SK-N-SH (cell line): ENCODE data around the gene POGK. TPM values are rescaled to one million over a fixed set of nuclear protein-coding genes. Genes with fewer than 3 reads are reported as not detected.
A peak's percentile ranks its signal among the peaks of the same experiment; 100 is the strongest.

Experiments
- CHD2 ChIP-seq: fragments of 150-350 bp; IDR thresholded peaks from 2 replicates; pipeline ENCODE4 v1.6.1; 2018; ENCODE audit warnings: low read length; ENCODE audit not compliant: partially characterized antibody
- ELF1 ChIP-seq: IDR thresholded peaks from 2 replicates; pipeline ENCODE4 v1.4.0; 2012
- EP300 ChIP-seq, 2 experiments: IDR thresholded peaks; 2 replicates each; pipeline versions ENCODE4 v1.4.0 to v1.6.1; 2012; ENCODE audit warnings: borderline replicate concordance in 1 of 2, low read depth in 1 of 2, low read length in 1 of 2
- EZH2phosphoT487 ChIP-seq: fragments of 200-600 bp; sonication (generic); IDR thresholded peaks from 2 replicates; pipeline ENCODE4 v1.6.1; 2017; ENCODE audit warnings: low read depth, mixed run types, mild to moderate bottlenecking, antibody characterized with exemption, moderate library complexity, borderline replicate concordance
- FOXJ3 ChIP-seq: sonication (generic); formaldehyde crosslinking; IDR thresholded peaks from 2 replicates; pipeline ENCODE4 v1.5.1; 2020; ENCODE audit warnings: mild to moderate bottlenecking, missing genetic modification reagents
- FOXM1 ChIP-seq: IDR thresholded peaks from 2 replicates; pipeline ENCODE4 v1.4.0; 2012; ENCODE audit warnings: low read depth, mild to moderate bottlenecking
- GATA2 ChIP-seq: sonication (generic); formaldehyde crosslinking; IDR thresholded peaks from 2 replicates; pipeline ENCODE4 v1.5.0; 2020; ENCODE audit warnings: mild to moderate bottlenecking, missing genetic modification reagents
- MXI1 ChIP-seq: IDR thresholded peaks from 2 replicates; pipeline ENCODE4 v1.6.1; 2012; ENCODE audit warnings: mild to moderate bottlenecking, low read depth, low read length, improper control_type of control experiment
- NFIC ChIP-seq: IDR thresholded peaks from 2 replicates; pipeline ENCODE4 v1.4.0; 2012; ENCODE audit warnings: borderline replicate concordance
- POLR2AphosphoS5 ChIP-seq: IDR thresholded peaks from 2 replicates; pipeline ENCODE4 v1.6.1; 2012; ENCODE audit warnings: low read depth, low read length
- RCOR1 ChIP-seq: fragments of 150-350 bp; IDR thresholded peaks from 2 replicates; pipeline ENCODE4 v1.6.1; 2017; ENCODE audit warnings: antibody characterized with exemption, low read length
- RXRA ChIP-seq: IDR thresholded peaks from 2 replicates; pipeline ENCODE4 v1.4.0; 2012; ENCODE audit warnings: low read depth, mild to moderate bottlenecking, borderline replicate concordance
- SIN3A ChIP-seq: IDR thresholded peaks from 2 replicates; pipeline ENCODE4 v1.6.1; 2012; ENCODE audit warnings: low read depth, mild to moderate bottlenecking, low read length, moderate library complexity, borderline replicate concordance
- YY1 ChIP-seq: IDR thresholded peaks from 2 replicates; pipeline ENCODE4 v1.4.0; 2012; ENCODE audit warnings: low read depth, mild to moderate bottlenecking
- polyA plus RNA-seq, 3 experiments: library from polyadenylated mRNA; depleted of rRNA; stranded (reverse); fragments of >200 nt; gene quantifications; 2 replicates each; pipeline ENCODE4 v1.2.3, GENCODE V29; 2012
- TF ChIP-seq, protein P1 (sequence below): fragments of 200-600 bp; sonication (generic); IDR thresholded peaks from 2 replicates; pipeline ENCODE4 v1.6.1; 2017; ENCODE audit warnings: antibody characterized with exemption, mild to moderate bottlenecking, moderate library complexity
- TF ChIP-seq, protein P2 (sequence below): IDR thresholded peaks from 2 replicates; pipeline ENCODE4 v1.4.0; 2012; ENCODE audit warnings: low read depth
- TF ChIP-seq, protein P3 (sequence below): IDR thresholded peaks from 2 replicates; pipeline ENCODE4 v1.4.0; 2012; ENCODE audit warnings: low read depth, borderline replicate concordance
- TF ChIP-seq, protein P4 (sequence below): IDR thresholded peaks from 2 replicates; pipeline ENCODE4 v1.6.1; 2012; ENCODE audit warnings: mild to moderate bottlenecking, low read depth, low read length, moderate library complexity

The POGK gene
- polyA plus RNA-seq, 1 of the 3 experiments (the other 2 are of a cell fraction) = 13.9 TPM

DNA sequence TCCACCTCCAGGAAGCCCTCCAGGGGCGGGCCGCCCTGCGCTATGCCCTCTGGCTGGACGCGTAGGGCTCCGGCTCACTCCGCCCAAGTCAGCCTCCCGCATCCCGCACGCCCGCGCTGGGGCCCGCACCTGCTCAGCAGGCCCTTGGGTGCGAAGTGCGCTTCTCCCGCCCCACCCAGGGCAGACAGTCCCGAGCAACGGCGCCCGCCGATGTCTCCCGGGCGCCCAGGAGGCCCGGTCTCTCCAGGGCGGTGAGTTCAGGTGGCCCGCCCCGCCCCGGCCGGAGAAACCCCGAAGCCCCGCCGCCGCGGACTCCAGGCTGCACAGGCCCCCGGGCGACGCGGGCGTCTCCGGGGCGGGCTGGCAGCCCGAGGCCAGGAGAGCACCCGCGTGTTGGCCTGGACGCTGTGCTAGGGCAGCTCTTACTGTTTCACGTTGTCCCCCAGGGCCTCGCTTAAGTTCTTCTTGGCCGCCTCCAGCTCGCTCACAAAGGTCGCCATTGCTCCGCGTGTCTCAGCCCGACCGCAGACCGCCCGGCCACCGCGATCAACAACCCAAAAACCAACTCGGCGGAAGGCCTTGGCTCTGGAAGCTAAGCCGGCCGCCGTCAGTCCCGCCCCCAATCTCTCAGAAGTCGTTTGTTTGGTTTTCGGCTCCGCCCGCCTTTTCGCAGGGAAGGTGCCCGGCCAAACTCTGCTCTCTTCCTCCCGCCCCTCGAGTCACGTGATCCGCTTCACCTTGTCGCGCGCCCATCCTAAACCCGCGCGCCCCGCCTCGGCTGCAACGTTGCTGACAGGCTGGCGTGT, 36.7 kb downstream of the POGK start, which contains the start of gene TADA1 (continued):
- TF ChIP-seq, protein P1, sequence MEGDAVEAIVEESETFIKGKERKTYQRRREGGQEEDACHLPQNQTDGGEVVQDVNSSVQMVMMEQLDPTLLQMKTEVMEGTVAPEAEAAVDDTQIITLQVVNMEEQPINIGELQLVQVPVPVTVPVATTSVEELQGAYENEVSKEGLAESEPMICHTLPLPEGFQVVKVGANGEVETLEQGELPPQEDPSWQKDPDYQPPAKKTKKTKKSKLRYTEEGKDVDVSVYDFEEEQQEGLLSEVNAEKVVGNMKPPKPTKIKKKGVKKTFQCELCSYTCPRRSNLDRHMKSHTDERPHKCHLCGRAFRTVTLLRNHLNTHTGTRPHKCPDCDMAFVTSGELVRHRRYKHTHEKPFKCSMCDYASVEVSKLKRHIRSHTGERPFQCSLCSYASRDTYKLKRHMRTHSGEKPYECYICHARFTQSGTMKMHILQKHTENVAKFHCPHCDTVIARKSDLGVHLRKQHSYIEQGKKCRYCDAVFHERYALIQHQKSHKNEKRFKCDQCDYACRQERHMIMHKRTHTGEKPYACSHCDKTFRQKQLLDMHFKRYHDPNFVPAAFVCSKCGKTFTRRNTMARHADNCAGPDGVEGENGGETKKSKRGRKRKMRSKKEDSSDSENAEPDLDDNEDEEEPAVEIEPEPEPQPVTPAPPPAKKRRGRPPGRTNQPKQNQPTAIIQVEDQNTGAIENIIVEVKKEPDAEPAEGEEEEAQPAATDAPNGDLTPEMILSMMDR = no peak
- TF ChIP-seq RCOR1 (peak; percentile 49), MXI1 (peak; percentile 96), RXRA (no peak), EZH2phosphoT487 (no peak), FOXM1 (no peak), CHD2 (peak; percentile 73), EP300 (IDR thresholded peaks at IDR 0.05; ENCODE audit: borderline replicate concordance in 1 of 2, low read depth in 1 of 2, low read length in 1 of 2) (no peak; a peak in 1 of 4 replicates), POLR2AphosphoS5 (peak; percentile 27; the same call in 1 of the 2 replicates), GATA2 (CRISPR knock-in tag) (no peak), ELF1 (peak; percentile 62), FOXJ3 (CRISPR knock-in tag) (no peak), SIN3A (peak; percentile 88), NFIC (no peak; the same call in 1 of the 2 replicates), YY1 (peak; percentile 90)
- TF ChIP-seq, protein P2, sequence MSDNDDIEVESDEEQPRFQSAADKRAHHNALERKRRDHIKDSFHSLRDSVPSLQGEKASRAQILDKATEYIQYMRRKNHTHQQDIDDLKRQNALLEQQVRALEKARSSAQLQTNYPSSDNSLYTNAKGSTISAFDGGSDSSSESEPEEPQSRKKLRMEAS = peak; percentile 87
- TF ChIP-seq, protein P3, sequence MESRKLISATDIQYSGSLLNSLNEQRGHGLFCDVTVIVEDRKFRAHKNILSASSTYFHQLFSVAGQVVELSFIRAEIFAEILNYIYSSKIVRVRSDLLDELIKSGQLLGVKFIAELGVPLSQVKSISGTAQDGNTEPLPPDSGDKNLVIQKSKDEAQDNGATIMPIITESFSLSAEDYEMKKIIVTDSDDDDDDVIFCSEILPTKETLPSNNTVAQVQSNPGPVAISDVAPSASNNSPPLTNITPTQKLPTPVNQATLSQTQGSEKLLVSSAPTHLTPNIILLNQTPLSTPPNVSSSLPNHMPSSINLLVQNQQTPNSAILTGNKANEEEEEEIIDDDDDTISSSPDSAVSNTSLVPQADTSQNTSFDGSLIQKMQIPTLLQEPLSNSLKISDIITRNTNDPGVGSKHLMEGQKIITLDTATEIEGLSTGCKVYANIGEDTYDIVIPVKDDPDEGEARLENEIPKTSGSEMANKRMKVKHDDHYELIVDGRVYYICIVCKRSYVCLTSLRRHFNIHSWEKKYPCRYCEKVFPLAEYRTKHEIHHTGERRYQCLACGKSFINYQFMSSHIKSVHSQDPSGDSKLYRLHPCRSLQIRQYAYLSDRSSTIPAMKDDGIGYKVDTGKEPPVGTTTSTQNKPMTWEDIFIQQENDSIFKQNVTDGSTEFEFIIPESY = no peak
- TF ChIP-seq, protein P4, sequence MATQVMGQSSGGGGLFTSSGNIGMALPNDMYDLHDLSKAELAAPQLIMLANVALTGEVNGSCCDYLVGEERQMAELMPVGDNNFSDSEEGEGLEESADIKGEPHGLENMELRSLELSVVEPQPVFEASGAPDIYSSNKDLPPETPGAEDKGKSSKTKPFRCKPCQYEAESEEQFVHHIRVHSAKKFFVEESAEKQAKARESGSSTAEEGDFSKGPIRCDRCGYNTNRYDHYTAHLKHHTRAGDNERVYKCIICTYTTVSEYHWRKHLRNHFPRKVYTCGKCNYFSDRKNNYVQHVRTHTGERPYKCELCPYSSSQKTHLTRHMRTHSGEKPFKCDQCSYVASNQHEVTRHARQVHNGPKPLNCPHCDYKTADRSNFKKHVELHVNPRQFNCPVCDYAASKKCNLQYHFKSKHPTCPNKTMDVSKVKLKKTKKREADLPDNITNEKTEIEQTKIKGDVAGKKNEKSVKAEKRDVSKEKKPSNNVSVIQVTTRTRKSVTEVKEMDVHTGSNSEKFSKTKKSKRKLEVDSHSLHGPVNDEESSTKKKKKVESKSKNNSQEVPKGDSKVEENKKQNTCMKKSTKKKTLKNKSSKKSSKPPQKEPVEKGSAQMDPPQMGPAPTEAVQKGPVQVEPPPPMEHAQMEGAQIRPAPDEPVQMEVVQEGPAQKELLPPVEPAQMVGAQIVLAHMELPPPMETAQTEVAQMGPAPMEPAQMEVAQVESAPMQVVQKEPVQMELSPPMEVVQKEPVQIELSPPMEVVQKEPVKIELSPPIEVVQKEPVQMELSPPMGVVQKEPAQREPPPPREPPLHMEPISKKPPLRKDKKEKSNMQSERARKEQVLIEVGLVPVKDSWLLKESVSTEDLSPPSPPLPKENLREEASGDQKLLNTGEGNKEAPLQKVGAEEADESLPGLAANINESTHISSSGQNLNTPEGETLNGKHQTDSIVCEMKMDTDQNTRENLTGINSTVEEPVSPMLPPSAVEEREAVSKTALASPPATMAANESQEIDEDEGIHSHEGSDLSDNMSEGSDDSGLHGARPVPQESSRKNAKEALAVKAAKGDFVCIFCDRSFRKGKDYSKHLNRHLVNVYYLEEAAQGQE = 0 out of 2 replicates have a peak, but pooled peaks have one; percentile 5
- TF ChIP-seq, all 33 proteins: peak for 15
